A172 (cell line): ENCODE results near the gene UBXN1. TPM values are rescaled to one million over a fixed set of nuclear protein-coding genes. Genes with fewer than 3 reads are reported as not detected.

ENCODE experiments used
- DNase-seq: peaks from one replicate; pipeline ENCODE4 v3.0.0-alpha.2; 2015; ENCODE audit warnings: low spot score
- total RNA-seq: library from RNA; depleted of rRNA; stranded (reverse); fragments of >200 nt; shearing (Covaris generic); gene quantifications from 2 replicates; pipeline ENCODE4 v1.2.3, GENCODE V29; 2014; rRNA removed

UBXN1 gene
- total RNA-seq, 1 experiment from 2014 or later = 126 TPM

- peak; percentile 96 for DNase-seq
These were observed 32.7 kb downstream of the UBXN1 start, which contains the start of gene GANAB for GRCh38 chr11:62645946-62646824. Gene GANAB (minus strand): TSS chr11:62646613. CDS start chr11:62646599, 14 bp downstream.

GRCh38 chr11:62645671-62645945 is 33.3 kb downstream of the UBXN1 start:
- no peak for DNase-seq

- no peak for DNase-seq
These were observed 34.7 kb downstream of the UBXN1 start for GRCh38 chr11:62644220-62644619.

- DNase-seq = no peak
These were observed 46.4 kb downstream of the UBXN1 start for GRCh38 chr11:62632492-62632891.

- DNase-seq = no peak
These were observed 51.2 kb downstream of the UBXN1 start for GRCh38 chr11:62627713-62628112.

Other genes with a start within 250 kb of the UBXN1 start
- 298 and 391 TPM in 2 replicates for gene AHNAK, start 132.3 kb downstream of the UBXN1 start, total RNA-seq
- gene EEF1G, start 105.2 kb downstream of the UBXN1 start, total RNA-seq = 1,294 and 1,343 TPM in 2 replicates
- 7.9 and 9.6 TPM in 2 replicates for gene TUT1, start 87.5 kb downstream of the UBXN1 start, total RNA-seq
- 114 and 139 TPM in 2 replicates for gene MTA2, start 77.2 kb downstream of the UBXN1 start, total RNA-seq
- gene EML3, start 66.3 kb downstream of the UBXN1 start, total RNA-seq = 16.0 and 19.5 TPM in 2 replicates
- gene ROM1, start 65.8 kb downstream of the UBXN1 start, total RNA-seq = 3.4 and 6.4 TPM in 2 replicates
- gene B3GAT3, start 57.1 kb downstream of the UBXN1 start, total RNA-seq = 58.9 and 67.7 TPM in 2 replicates
- gene GANAB, start 32.5 kb downstream of the UBXN1 start, total RNA-seq = 184 and 257 TPM in 2 replicates
- gene INTS5, start 25.8 kb downstream of the UBXN1 start, total RNA-seq = 25.6 and 25.9 TPM in 2 replicates
- 100 and 104 TPM in 2 replicates for gene C11orf98, start 13.9 kb downstream of the UBXN1 start, total RNA-seq
- 3.0 and 8.7 TPM in 2 replicates for gene CSKMT, start 13.8 kb downstream of the UBXN1 start, total RNA-seq
- gene UQCC3, start 7.4 kb downstream of the UBXN1 start, total RNA-seq = 13.8 and 17.7 TPM in 2 replicates
- 2.5 and 6.6 TPM in 2 replicates for gene LBHD1, start 6.8 kb downstream of the UBXN1 start, total RNA-seq
- gene LRRN4CL, start 10.5 kb upstream of the UBXN1 start, total RNA-seq = 2.8 and 5.1 TPM in 2 replicates
- gene BSCL2, start 28.4 kb upstream of the UBXN1 start, total RNA-seq = 141 and 186 TPM in 2 replicates
- gene GNG3, start 28.6 kb upstream of the UBXN1 start, total RNA-seq = not detected in 2 replicates
- 5.1 and 6.5 TPM in 2 replicates for gene HNRNPUL2, start 48.4 kb upstream of the UBXN1 start, total RNA-seq
- gene TTC9C, start 49.4 kb upstream of the UBXN1 start, total RNA-seq = 41.0 and 69.6 TPM in 2 replicates
- 5.8 and 14.1 TPM in 2 replicates for gene ZBTB3, start 75.1 kb upstream of the UBXN1 start, total RNA-seq
- gene POLR2G, start 82.5 kb upstream of the UBXN1 start, total RNA-seq = 96.7 and 104 TPM in 2 replicates
- gene TAF6L, start 92.3 kb upstream of the UBXN1 start, total RNA-seq = 28.0 TPM in 2 replicates
- 32.3 and 51.8 TPM in 2 replicates for gene TMEM179B, start 108.3 kb upstream of the UBXN1 start, total RNA-seq
- gene TMEM223, start 112.9 kb upstream of the UBXN1 start, total RNA-seq = 23.4 and 30.1 TPM in 2 replicates
- 25.9 and 30.0 TPM in 2 replicates for gene NXF1, start 126.4 kb upstream of the UBXN1 start, total RNA-seq
- 28.0 and 33.8 TPM in 2 replicates for gene STX5, start 153.0 kb upstream of the UBXN1 start, total RNA-seq
- gene TEX54, start 153.8 kb upstream of the UBXN1 start, total RNA-seq = not detected in 2 replicates
- gene WDR74, start 160.5 kb upstream of the UBXN1 start, total RNA-seq = 92.4 and 104 TPM in 2 replicates
- 198 and 207 TPM in 2 replicates for gene SLC3A2, start 201.8 kb upstream of the UBXN1 start, total RNA-seq
- 0.02 TPM in 1 of 2 replicates, not detected in the other for gene CHRM1, start 242.3 kb upstream of the UBXN1 start, total RNA-seq